GM19351 (cell line): ENCODE measurements around the gene FMO5.
"Not testable (repeated sequence)": the region's sequence is repeated elsewhere in the genome, so short reads cannot be mapped to it uniquely, and the experiment has no call there.

Experiments used
- ATAC-seq: cut with Tn5 transposase; IDR thresholded peaks from one replicate; pipeline ENCODE4 v1.9.1; 2021; ENCODE audit warnings: mild to moderate bottlenecking, moderate library complexity; ENCODE audit not compliant: unreplicated experiment

The FMO5 gene

DNA sequence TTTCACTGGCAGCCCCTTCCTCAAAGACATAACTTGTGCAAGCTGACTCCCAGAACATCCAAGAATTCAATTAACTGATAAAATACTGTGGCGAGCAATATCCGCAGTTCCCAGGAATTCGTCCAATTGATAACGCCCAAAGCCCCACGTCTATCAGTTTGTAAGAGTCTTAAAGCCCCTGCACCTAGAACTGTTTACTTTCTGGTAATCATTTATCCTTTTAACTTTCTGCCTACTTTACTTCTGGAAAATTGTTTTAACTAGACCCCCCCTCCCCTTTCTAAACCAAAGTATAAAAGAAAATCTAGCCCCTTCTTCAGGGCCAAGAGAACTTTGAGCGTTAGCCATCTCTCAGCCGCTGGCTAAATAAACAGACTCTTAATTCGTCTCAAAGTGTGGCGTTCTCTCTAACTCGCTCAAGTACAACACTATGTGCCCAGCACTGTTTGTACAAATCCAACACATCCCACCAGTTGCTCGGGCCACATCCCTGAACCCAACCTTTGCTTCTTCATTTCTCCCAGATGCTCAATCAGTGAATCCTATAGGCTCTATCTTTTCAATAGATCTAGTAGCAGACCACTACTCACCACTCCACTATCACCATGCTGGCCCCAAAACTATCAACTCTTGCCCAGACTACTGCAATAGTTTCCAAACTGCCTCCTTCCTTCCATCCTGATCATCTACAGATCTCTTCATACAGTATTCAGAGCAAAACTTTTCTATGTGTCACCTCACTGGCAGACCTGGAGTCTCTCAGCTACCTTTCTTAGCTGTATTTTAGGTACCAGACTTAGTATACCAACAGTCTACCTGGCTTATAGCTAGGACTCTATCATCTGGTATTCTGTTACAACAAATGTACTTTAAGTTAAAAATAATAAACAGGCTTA is 14.0 kb upstream of the FMO5 start:
- no peak for ATAC-seq

DNA sequence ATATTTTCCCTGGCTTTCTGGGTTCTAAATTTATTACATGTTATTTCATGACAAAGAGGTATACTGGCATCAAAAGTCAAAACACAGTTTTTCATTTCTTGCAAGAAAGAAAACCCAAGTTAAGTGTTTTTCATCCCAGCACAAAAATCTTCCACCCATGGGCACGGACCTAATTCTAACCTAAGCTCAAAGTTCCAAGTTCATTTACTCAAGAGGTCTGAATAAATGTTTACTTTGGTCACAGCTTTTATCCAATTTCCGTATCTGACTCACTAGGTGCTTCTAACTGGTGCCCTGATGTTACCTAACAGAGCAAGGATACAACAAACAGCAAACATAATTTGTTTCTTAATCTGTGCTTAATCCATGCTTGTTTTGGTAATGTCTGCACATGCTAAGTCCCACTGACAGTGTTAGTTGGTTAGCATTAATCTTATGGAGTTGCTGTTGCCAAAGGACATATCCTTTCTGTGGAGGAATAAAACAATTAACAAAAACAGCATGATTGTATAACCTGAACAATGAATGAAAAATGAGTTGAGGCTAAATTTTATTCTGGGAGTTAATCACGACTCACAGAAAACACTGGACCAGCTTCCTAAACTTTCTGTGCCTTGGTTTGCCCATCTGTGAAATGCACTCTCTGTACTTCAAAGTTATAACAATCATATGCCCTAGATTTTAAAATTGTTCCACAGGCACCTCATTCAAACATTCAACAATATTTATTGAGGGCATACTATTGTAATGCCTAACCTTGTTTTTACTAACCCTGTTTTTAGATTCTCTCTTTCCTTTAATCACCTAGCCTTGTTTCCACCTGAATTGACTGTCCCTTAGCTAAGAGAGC is 13.1 kb upstream of the FMO5 start:
- no peak for ATAC-seq

DNA sequence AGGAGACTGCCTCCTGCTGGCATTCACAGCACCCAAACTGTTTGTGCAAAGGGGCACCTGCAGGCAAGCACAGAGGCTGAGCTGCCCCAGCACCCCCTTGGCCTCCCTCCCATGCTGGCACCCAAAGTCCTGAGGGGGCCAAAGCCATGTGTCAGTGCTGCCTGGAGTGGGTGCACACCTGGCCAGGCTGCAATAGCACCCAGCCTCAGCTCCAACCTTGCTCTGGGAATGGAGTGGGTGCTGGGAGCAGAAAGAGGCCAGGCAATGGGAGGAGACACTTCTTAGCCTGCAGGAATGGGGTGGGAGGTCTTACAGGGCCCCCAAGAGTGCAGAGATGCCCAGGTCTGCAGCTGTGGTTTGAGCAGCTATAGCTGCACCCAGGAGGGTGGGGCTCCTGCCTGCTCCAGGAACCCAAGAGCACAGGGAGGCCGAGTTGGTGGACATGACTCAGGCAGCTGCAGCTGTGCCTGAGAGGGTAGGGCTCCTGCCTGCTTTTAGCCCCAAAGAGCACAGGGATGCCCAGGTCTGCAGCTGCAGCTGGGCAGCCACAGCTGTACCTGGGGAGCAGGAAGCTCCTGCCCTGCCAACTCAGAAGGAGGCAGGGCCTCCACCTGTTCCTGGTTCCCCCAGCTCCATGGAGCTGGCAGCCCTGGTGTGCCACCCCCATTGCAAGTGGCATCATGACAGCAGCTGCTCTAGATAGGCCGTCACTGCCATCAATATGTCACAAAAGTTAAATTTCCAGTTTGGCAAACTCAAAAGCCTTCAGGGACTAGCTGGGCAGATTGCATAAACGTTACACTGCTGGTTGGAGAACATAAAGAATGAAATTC is 12.0 kb upstream of the FMO5 start:
- no peak for ATAC-seq

DNA sequence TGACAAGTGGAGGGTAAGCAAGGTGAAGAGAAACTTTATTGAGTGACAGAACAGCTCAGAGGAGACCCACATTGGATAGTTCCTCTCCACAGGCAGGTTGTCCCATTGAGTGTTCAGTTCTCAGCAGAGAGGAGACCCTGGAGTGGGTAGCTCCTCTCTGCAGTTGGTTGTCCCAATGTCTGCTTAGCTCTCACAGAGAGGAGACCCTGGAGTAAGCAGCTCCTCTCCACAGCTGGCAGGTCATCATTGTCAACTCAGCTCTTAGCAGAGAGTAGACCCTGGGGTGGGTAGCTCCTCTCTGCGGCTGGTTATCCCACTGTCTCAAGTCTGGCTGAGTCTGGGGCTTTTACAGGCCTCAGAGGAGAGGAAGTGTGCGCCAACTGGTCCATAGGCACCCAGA is 11.3 kb upstream of the FMO5 start:
- ATAC-seq, result no peak

DNA sequence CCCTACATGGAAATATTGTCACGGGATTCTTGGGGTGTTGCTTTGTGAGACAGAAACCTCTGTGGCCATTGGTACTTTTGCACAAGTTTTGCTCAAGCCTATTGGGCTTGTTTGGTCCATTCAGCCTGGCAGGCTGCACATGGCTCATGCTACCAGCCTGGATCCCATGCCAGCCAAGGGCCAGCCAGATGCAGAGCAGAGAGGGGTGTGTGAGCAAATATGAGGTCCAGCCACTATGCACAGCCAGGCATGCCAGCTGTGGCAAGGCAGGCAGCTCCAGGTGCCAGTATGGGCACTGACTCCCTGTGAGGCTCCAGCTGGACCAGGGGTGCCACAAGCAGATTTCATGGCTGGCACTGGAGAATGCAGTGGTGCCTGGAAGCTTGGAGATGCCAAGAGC is 10.7 kb upstream of the FMO5 start:
- no peak for ATAC-seq

DNA sequence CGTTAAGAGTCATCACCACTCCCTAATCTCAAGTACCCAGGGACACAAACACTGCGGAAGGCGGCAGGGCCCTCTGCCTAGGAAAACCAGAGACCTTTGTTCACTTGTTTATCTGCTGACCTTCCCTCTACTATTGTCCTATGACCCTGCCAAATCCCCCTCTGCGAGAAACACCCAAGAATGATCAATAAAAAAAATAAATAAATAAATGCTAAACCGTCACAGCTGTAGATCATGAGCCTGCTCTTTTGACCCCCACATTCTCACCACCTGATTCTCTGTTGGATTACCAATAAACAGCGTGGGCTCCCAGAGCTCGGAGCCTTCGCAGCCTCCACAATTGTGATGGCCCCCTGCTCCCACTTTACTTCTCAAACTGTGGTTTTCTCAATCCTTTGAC is 8.8 kb upstream of the FMO5 start:
- not testable (repeated sequence) for ATAC-seq

DNA sequence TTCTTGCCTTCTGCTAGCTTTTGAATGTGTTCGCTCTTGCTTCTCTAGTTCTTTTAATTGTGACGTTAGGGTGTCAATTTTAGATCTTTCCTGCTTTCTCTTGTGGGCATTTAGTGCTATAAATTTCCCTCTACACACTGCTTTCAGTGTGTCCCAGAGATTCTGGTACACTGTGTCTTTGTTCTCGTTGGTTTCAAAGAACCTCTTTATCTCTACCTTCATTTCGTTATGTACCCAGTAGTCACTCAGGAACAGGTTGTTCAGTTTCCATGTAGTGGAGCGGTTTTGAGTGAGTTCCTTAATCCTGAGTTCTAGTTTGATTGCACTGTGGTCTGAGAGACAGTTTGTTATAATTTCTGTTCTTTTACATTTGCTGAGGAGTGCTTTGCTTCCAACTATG is 5.9 kb upstream of the FMO5 start:
- not testable (repeated sequence) for ATAC-seq

DNA sequence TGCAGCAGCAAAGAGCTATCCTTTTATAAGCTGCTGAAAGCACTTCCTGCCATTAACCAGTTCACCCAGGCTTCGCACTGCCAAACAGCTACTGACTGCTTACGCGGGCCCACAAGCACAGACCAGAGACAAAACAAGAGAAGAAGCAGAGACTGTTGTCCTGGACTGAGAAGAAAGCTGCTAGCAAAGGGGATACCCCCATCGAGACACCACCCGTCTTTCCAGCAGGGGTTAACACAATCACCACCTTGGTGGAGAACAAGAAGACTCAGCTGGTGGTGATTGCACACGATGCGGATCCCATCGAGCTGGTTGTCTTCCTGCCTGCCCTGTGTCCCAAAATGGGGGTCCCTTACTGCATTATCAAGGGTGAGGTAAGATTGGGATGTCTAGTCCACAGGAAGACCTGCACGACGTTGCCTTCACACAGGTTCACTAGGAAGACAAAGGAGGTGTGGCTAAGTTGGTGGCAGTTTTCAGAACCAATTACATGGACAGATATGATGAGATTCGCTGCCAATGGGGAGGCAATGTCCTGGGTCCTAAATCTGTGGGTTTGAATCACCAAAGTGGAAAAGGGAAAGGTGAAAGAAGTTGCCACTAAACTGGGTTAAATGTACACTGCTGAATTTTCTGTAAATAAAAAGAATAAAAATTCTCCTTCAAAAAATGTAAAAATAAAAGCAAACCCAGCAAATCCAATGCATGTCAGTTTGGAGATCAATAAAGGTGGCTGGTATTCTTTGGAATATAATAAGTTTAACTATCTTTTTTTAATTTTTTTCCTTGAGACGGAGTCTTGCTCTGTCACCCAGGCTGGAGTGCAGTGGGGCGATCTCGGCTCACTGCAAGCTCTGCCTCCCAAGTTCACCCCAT is 1.2 kb downstream of the FMO5 start:
- no peak for ATAC-seq

DNA sequence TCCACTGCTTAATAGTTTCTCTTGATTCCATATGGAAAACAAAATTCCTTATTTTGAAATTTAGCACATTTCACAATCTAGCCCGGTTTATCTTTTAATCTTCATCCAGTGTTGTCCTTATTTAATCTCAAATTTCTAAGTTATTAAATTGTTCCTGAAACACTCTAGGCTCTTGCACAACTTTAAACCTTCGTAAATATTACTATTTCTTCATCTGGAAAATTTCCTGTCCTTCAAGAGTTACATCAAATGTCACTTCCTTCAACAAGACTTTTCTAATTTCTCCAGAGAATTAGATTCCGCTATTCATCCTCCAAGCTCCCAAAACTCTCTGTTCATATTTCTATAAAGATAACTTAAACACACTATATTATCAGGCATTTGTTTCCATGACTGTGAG is 6.5 kb downstream of the FMO5 start:
- ATAC-seq, result no peak

DNA sequence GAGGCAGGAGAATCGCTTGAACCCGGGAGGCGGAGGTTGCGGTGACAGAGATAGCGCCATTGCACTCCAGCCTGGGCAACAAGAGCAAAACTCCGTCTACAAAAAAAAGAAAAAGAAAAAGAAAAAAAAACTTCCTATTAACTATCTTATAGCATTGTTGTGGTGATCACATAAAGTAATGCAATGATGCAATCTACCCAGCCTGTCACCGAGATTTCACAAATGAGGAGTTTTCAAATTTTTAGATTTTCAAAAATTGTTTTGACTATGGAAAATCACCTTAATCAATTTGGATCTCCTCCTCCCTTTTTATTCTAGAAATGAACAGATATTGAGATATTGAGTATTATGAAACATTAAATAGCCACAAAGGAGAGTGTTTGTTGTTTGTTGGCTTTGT is 8.0 kb downstream of the FMO5 start:
- no peak for ATAC-seq

DNA sequence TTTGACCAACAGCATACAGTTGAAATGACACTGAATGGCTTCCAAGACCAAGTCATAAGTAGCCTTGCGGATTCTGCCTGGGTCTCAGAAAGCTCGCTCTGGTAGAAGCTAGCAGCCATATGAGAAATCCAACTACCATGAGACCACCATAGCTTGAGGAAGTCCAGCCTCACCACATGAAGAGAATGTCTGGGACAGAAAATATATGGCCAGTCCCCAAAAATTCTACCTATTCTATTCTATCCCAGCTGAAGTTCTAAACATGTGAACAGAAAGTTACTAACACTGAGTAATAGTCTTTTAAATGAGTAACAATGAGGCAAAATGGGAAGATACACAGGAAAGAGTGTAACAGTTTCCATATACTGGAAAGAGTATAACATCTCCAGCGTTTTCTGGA is 9.0 kb downstream of the FMO5 start:
- ATAC-seq, result no peak

DNA sequence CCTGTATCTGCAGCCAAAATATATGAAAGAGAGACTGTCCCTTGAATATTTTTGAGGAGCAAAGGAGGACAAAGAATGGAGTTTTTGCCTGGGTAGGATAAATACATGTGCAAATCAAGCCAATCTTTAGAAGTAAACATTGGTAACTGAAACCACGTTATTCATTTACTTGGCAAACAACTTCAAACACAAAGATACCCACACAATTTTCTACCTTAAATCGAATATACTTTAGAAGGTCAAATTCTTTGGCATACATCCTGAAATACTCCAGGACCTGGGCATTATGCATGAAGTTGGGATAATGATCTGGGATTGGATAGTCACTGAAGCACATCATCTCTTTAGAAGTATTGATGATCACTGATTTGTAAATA is 9.6 kb downstream of the FMO5 start:
- no peak for ATAC-seq

DNA sequence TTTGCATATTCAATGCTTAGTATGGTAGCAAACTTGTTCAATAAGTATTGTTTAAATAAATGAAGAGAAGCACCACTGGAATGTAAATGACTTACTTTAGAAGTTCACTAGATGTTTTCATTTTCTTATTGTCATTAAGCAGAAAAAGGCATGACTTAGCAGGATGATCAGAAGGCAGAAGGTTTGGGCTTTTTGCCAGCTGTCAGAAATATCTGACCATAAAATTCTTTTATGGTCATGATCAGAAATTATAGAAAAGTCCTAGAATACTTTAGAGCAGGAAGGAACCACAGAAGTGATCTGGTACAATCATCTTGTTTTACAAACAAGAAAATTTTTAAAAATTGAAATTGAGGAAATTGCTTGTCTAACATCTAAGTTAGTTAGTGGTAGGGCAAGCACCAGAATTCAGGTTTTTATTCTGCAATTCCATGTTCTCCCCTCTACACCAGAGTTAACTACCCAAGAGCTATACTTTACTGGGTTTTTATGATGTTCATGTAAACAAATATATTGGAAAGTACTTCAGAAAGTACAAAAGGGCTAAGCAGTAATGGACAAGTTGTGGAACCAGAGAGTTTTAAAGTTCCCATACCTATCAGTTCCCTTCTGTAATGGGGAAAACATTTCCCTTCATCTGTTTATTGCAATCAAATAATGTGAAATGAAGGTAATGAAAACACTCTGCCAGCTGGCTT is 10.1 kb downstream of the FMO5 start:
- no peak for ATAC-seq

DNA sequence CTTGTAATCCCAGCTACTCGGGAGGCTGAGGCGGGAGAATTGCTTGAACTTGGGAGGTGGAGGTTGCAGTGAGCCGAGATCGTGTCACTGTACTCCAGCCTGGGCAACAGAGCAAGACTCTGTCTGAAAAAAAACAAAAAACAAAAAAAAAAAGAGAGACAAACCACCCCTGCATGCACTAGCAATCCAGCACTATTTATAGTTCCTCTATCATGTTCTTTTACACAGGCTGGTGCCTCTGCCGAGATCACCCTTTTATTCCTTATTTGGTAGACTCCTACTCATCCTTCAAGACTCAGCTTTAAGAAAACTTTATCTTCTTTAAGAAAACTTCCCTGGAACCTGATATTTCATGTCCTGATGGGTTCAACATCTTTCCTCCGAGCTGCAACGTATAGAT is 10.8 kb downstream of the FMO5 start:
- ATAC-seq, result no peak

DNA sequence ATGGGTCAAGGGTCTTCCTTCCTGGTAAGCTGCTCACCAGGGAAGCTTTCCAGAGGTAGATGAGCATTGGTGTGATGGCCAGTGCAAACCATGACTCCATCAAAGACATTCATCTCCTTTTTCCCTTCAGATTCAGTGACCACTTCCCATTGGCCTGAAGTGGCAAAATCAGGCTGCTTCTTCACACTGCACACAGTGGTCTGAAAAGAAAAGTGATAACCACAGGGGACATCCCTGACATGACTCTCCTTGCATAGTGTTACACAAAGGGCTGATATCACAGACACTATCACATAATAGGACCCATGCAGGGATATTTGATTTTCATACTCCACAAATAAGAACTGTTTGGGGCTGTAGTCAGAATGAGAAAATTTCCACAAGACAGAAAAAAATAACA is 11.9 kb downstream of the FMO5 start:
- ATAC-seq, result no peak

DNA sequence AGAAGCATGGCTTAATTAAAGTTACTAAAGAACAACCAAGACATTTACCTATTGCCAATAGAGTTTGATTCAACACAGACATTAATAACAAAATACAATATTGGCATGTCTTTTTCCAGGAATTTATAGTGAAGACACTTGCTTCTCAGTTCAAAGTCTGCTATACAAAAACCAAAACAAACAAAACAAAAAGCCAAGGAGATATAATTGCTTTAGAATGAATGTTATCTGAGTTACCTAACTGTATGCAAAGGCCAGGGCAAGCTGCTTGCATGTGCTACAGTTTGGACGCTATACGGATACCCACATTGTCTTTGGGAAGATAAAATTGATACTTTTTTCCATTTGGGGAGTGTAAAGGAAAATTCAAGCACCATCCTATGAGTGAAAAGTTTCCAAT is 13.6 kb downstream of the FMO5 start:
- no peak for ATAC-seq

DNA sequence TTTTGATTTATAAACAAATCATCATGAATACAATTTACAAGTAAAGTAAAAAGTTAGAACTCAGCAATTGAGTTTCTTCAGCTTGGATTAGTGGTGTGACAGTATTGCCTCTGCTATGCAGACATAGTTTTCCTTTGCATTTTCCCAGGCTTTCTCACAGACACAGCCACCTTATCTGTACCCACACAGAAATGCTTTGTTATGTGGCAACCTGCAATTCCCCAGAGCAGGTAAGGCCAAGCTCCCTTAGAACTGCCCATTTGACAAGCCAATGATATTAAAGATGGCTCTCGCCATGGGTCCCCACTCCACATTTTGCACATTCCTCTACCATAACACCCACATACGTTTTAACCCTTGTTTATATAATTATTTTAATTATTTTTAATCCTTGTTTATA is 14.2 kb downstream of the FMO5 start:
- no peak for ATAC-seq

DNA sequence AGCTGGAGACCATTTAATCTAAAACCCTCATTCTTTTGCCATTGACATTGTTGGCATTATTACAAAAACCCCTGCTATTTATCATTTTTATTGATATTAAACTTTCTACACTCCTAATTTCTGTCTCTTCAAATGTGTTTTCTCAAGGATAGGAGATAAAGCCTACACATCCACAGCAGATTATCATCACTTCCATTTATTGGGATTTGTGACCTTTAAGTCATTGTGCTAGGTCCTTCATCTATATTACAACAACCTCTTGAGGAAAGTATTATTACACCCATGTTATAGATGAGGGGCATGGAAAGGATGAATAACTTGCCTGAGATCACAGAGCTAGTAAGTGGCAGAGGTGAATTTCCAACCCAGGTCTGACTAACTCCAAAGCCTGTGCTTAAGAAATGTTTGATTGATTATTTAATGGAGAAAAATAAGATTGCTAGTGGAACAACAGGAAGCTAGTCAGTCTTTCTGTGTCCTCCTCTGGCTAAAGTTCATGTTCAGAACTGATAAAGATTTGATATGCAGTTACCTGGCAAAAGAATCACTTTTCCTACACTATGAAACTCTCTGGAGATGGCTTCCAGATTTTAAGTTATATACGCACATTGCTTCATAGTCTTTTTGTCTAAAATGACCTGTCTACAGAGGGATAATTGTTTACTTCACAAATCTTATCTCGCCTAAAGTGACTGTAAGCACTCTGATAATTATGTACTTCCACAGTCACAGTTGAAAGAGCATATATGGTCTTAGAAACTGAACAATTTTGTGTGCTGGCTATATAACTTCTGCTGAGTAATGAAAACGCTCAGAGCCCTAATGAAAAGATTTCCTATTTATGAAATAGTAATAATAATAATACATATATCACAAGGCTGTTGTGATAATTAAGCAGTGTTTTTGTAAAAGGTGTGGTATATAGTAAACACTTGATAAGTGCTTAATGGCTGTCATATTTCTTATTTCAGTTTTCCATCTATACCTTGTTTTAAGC is 15.0 kb downstream of the FMO5 start:
- ATAC-seq, result no peak

DNA sequence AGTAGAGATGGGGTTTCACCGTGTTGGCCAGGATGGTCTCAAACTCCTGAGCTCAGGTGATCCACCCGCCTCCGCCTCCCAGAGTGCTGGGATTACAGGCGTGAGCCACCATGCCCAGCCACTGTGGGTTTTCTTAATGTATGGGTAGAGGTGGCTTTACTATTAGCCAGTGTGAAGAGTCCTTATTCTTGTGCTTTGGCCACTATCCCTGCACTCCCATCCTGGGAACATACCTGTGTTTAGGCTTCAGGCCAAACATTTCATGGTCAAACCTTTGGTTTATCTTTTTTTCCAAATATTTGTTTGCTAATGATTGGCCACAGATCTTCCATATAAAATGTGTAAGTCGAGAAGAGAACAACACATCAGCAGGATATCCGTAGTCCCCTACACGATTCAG is 16.5 kb downstream of the FMO5 start:
- ATAC-seq, result no peak
